M059J (cell line): ENCODE data around the gene SCEL. TPM values are rescaled to one million over a fixed set of nuclear protein-coding genes. Genes with fewer than 3 reads are reported as not detected.
A peak's percentile ranks its signal among the peaks of the same experiment; 100 is the strongest.
"Not testable (repeated sequence)": the region's sequence is repeated elsewhere in the genome, so short reads cannot be mapped to it uniquely, and the experiment has no call there.

Experiments used
- DNase-seq: peaks from one replicate; pipeline ENCODE4 v3.0.0-alpha.2; 2012; ENCODE audit warnings: low read depth
- total RNA-seq: library from RNA; depleted of rRNA; stranded (reverse); fragments of >200 nt; shearing (Covaris generic); gene quantifications from 2 replicates; pipeline ENCODE4 v1.2.3, GENCODE V29; 2014

Gene SCEL
- total RNA-seq, 1 experiment from 2014 or later, result not detected

DNA sequence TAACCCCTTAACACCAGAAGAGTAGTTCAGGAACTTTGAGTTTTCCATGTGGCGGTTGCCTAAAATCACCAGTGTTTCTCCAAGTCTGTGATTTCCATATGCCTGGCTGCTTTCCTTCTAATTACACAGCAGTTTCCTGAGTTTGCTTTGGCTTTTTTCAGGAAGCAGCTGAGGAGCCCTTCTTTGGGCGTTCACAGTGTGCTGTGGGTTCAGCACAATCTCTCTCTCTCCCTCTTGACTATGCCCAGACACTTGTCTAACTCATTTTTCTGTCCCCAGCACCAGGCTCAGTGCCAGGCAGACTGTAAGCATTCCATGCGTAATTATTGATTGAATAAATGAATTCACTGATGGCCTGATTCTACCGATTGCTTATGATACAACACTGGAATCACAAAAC lies 19.7 kb downstream of the SCEL start:
- no peak for DNase-seq

DNA sequence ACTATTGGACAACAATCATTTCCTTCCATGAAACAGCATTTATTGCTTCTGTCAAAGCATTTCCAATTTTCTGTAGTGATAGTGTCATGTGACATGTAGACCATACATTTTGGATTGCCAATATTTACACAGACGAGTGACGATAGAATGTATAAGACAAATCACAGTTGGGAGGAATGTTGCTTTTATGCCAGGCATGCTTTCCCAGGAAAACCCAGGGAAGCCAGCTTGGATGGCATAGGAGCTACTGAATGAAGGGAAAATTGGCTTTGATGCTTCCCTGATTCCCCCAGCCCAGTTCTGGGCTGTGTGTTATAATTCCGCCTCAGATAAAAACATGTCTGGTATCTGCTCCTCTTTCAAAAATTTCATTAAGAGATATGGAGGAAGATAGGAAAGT lies 22.5 kb downstream of the SCEL start:
- DNase-seq, result no peak

DNA sequence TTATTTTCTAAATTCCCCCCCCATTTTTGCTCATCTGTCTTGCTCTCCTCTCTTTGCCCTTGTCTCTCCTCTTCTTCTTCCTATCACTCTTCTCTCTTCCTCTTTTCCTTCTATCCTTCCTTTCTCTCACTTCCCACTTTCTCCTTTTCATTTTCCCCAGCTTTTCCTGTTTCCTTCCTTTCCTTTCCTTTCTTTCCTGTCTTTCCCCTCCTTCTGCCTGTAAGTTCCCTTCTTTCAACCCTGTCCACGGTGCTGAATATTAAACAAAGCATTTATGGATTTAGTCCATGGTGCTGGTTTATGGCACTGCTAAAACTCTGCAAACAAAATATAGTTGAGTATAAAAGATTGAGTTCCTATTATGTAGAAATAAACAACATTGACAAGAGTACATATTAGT lies 27.6 kb downstream of the SCEL start:
- no peak for DNase-seq

DNA sequence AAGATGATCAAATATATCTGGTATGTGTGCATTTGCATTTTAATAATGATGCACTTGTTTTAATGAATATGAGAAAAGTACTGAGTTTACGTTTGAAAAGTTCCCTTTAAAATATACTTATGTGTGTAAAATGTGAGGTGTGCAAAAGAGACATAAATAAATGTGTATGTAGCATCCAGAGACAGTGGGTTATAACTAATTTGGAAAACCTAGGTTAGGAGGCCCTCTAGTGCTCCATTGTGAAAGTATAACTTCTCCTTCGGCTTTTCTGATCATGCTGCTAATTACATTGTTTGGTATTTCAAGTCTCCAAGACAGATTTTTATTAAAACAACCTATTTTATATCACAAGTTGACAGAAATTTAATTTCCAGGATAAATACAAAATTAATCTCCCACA lies 30.1 kb downstream of the SCEL start:
- DNase-seq, result peak; percentile 8

DNA sequence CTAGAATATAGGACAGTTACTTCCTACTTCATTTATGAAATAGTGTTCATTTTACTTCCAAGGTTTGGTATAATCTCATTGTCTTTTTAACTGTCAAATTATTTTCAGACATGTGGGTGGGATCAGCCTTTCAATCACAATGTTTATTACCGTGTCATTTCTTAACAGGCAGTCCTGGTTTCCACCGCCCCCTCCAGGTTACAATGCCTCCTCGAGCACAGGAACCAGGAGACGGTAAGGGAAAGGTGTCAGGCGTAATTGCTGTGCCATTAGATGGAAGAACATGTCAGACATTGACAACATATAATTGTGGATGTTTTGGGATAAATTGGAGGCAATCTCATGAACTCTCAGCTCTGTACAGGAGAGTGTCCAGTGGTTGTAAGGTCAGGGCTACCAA lies 36.5 kb downstream of the SCEL start:
- DNase-seq, result no peak

DNA sequence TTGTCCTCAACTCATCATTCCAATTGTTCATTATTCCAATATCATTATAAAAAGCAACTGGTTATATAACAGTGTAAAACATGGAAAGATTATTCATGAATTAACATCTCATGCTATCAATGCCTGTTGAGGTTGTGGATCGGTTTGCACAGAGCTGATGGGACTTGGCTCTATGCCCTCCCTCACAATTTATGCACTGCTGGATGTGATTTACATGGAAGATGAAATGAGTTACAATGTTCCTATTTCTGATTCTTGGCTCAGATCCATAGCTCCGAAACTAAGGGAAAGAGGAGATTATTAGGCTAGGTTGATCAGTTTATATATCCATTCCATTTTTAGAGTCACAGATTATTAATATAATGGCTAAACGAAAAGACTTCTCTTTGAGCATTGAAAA lies 38.6 kb downstream of the SCEL start:
- no peak for DNase-seq

DNA sequence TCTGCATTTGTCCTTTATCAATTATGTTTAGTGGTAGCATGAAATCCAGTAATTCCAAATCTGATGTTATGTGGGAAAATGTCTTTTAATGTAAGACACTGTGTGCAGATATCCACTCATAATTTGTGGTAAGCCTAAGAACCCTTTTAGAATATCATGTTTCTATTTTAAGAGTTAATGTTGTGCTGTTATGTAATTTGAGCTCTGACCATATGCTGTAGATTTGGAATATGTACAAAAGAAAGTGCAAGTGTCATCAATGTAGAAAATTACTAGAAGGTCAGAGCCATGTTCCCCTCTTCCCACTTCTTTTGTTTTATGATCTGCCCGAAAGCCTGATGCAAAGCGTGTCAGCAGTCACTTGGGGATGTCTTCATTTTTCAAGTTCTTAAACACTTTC lies 44.5 kb downstream of the SCEL start:
- DNase-seq, result no peak

DNA sequence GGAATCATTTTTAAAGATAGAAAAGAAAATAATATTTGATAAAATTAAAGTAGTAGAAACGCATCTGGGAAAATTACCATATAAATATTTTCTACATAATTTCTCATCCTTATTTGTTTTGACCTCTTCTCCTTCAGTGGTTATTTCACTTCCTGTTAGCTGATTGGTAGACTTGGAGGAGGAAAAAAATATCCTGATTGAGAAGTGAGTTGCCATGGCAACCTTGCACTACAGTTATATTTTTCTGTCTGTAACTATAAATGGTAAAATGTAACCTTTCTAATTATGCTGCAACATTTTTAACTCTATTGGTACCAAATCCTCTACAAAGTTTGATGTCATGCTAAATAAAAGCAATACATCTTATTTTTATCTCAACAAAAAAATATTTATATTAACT lies 45.2 kb downstream of the SCEL start:
- DNase-seq, result no peak

DNA sequence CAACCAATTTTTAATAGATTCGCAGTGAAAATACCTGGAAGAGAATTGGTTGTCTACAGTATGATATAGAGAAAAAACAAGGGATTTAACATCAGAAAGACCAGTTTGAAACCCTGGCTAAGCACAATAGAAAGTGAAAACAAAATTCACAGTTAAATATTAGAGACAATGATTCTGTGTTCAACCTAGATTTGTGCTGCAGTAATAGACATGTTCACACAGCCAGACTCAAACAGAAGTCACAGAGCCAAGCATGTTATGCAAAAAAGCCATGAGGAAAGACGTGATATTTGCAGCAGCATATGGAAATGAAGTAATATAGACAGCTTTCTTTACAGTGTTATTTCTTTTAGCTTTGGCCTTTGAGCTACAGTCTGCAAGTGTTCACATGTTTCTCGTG lies 48.1 kb downstream of the SCEL start:
- DNase-seq, result no peak

DNA sequence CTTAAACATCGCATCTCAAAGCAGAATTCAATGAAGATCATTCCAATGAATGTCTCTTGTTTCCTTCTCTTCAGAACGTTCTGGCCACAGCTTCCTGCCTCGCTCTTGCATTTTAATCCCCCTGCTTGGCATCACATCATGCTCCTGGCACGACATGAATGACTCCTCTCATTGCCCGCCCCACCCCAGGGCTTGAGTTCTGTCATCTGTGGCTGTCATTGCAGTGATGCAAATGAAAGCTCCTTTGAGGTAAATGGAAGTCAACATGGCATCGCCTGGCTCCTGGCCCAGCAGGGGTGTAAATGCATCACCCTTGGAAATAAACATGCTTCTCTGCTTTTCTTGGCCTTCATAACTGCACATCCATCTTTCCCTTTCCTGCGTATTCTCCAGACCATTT lies 48.6 kb downstream of the SCEL start:
- DNase-seq, result no peak

DNA sequence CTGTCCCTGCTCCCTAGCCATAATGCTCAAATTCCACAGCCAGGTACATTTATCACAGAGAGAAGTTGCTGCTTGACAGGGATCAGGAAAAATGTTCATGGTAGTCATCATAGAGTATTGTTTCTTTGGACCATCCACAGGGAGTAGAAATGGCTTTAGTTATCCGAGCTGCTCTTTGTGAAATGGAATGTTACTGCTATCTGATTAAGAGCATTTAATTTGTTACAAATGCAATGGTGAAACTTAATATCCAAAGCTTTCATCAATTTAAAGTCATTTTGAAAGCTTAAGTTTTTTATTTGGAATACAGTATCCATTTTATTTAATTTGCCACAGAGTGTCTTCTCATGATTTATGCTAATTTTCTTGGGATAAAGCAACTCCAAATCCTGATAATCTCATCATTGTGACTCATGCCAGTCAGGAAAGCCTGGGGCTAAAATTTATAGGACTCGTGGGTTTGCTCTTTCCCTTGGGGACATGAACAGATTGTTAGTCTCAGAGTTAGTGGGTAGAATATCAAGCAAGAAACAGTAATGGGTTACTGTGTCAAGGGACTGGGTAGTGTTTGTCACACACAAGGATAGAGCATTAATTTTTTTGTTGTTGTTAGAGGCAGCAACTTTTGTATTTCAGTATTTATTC lies 59.8 kb downstream of the SCEL start:
- DNase-seq, result peak; percentile 6

DNA sequence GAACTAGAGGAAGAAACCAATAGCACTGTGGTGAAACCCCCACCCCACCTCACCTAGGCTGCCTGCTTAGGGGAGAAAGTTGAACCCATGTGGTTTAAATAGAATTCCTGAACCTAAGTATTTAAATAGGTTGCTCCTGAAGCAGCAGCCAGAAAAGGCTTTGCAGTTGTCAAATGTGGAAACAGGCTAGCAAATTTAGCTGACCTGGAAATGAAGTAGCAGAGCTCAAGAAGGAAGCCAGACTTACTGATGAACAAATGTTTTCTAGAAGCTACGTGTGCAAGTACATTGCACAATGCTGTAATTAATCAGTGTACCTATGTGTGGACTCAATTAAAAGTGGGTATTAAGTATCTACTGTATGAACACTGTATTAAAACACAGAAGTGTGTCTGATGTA lies 61.3 kb downstream of the SCEL start:
- no peak for DNase-seq

DNA sequence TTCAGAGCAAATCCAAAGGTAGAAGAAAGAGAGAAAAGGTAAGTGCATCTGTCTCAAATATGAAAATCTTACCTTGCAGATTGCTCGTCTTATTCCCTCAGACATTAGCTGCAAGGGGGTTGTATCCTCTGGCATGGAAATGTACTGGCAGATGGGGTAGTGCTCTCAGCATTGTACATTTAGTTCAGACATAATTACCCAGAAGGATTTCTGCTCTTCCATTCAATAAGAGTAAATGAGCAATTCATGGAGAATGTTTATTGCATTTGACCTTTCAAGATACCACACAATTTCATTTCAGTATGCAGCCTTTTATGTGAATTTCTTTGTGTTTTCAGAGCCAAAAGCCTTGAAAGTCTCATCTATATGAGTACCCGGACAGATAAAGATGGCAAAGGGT lies 63.8 kb downstream of the SCEL start:
- no peak for DNase-seq

DNA sequence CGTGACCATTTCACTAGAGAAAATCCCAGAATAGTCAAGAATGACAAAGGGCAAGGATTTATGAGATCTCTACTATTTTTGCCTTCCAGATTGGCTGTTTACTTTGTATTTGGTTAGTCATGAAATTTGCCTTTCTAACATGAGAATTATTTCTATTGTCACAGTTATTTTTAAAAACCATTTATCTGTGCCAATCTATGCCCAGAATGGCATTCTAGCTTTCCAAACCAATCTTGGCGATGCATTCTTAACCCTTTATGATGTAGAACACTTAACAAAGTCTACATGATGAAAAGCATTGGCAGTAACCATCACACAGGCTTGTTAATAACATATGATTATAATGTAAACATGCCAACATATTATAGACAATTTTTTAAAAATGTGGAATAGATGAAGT lies 65.2 kb downstream of the SCEL start:
- no peak for DNase-seq

DNA sequence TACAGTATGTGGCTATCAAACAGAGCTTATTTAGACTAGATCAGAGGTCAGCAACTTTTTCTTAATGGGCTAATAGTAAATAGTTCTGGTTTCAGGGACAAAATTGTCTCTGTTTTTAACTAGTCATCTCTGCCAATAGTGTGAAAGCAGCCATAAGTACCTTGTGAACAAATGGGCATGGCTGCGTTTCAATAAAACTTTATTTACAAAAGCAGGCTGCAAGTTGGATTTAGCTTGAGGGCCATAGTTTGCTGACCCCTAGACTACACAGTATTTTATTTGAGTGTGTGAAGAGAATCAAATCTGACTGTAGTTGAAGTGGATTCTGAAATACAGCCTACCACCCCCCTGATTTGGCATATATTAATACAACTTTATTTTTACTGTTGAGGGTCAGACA lies 75.6 kb downstream of the SCEL start:
- no peak for DNase-seq

DNA sequence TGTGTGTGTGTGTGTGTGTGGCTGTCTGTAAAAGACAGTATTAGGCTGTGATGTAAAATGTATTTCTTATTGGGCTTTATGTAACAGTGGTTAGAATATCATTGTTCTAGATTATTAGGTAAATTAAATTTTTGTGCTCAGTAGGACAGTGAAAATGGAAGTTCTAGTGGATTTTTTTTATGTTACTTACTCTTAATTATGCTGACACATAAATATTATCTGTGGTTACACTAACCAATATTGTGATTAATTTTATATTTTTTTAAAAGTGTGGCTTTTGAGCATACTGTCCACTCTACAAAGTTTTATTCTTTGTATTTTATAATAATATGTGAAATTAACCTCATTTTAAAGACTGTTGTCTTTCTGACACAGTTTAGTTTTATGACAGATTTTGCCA lies 80.5 kb downstream of the SCEL start:
- DNase-seq, result no peak

DNA sequence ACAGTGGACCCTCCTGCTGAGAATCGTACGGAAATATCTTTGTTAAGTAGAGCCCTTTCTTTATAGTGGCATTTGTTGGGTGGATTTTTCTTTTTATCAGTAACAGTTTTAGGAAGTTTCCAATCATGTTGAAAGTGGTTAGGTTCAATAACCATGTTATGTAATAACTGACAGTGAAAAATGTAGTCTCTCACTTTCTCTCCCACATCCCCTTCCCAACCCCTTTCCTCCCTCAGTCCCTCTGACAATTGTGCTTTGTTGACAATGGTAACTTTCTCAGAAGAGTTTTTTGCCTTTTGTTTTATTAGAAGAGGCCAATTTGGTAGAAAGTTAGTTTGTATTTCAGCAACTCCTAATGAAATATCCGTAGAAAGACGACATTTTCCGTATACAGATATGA lies 84.1 kb downstream of the SCEL start:
- DNase-seq, result no peak

DNA sequence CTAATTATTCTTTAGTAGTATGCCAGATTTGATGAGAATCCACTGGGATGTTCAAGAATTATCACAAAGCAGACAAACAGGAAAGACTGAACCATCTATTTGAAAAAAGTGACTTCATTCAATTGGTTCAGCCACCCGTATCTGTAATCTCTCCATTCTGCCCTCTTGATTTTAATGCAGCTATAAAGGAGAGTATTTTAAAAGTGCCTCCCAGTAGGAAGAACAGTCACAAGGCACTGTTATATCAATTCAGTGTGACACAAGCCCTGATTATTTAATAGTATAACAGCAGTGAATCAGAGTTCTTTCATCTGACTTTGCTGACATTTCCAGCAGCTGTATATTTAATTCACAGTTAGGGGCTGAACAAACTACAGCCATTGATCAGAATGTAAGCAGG lies 84.6 kb downstream of the SCEL start:
- DNase-seq, result no peak

DNA sequence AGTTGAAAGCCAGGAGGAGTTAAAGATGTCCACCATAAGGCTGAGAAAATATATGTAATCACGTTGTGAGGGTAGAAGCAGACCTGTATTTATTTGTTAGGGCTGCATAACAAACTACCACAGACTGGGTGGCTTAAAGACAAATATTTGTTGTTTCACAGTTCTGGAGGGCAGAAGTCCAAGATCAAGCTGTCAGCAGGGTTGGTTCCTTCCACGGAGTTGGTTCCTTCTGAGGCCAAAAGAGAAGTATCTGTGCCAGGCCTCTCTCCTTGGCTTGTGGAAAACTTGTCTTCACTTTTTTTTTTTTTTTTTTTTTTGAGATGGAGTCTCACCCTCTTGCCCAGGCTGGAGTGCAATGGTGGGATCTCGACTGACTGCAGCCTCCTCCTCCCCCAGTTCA lies 88.3 kb downstream of the SCEL start:
- DNase-seq, result no peak

DNA sequence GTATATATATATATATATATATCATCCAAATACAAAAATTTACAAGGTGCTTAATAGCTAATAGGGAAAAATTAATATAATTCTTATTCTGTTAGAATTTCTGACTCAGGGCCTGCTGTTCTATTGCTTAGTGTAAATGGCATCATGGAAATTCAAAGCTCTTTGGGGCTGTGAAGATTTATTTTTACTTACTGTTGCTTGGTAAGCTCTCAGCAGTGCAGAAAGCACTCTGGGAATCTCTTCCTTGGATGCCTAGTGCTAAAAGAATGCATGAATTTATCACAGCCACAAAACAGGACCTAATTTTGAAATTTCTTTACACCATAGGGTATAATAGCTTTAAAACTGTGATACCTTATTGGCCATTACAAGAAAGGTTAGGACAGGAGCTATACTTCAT lies 92.7 kb downstream of the SCEL start:
- no peak for DNase-seq

DNA sequence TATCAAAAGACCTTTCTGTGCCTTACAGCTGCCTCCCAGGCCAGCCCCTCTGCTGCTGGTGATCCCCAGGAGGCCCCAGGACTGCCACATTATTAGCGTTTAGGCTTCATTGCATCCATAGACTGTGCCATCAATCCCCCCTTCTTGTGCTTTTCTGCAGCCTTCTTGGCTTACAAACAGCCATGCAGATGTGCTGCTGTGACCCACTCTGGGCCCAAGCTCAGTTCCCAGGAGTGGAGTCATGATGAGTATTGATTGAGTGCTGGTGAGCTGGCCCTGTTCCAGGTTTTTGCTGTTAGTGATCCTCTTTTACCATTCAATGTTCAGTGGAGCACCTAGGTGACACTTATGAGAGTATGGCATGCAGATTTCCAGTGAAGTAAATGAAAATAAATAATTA lies 102.1 kb downstream of the SCEL start:
- no peak for DNase-seq

DNA sequence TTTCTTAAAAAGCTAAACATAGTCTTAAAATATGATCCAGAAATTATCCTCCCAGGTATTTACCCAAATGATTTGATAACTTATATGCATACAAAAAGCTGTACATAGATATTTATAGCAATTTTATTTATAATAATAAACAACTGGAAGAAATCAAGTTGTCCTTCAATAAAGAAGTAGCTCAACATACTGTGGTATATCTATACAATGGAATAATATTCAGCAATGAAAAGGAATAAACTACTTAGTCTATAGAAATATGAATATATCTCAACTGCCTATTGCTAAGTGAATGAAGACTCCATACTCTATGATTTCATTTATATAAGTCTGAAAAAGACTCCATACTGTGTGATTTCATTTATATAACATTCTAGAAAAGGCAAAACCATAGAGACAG lies 114.9 kb downstream of the SCEL start:
- no peak for DNase-seq

DNA sequence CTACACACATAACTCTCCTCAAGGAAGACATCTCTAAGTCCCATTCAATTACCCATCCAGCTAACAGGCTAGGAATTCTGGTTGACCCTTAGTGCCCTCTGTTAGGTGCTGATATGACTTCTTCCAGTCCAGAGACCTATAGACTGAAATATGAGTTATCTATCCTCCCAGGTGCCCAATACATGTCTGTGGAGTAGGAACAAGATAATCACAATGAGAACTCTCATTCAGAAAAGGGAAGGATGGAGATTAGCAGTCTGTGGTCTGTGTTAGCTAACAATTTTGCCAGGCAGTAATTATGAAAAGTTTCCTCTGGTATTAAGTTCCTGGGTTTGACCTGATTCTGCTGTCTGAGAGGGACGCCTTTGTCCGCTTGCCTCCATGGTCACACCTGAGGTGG lies 117.8 kb downstream of the SCEL start:
- DNase-seq, result no peak

DNA sequence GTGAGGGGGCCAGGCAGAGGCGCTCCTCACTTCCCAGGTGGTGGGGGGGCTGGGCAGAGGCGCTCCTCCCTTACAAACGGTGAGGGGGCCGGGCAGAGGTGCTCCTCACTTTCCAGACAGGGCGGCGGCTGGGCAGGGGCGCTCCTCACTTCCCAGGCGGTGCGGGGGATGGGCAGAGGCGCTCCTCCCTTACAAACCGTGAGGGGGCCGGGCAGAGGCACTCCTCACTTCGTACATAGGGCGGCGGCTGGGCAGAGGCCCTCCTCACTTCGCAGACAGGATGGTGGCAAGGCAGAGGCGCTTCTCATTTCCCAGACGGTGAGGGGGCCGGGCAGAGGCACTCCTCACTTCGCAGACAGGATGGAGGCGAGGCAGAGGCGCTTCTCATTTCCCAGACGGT lies 124.5 kb downstream of the SCEL start:
- DNase-seq, result not testable (repeated sequence)

DNA sequence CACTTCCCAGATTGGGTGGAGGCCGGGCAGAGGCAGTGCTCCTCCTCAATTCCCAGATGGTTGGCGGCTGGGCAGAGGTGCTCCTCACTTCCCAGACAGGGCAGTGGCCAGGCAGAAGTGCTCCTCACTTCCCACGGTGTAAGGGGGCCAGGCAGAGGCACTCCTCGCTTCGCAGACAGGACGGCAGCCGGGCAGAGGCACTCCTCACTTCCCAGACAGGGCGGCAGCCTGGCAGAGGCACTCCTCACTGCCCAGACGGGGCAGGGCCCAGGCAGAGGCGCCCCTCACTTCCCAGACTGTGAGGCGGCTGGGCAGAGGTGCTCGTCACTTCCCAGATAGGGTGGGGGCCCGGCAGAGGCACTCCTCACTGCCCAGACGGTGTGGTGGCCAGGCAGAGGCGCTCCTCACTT lies 125.3 kb downstream of the SCEL start:
- no peak for DNase-seq
